B cell (primary cell): ENCODE results near the gene CDC73.

Experiments
- EZH2 ChIP-seq: IDR thresholded peaks from 2 replicates; pipeline ENCODE4 v1.6.1; 2012; ENCODE audit warnings: borderline replicate concordance, low read depth, mild to moderate bottlenecking, moderate library complexity, low read length; ENCODE audit not compliant: insufficient read depth, poor library complexity, severe bottlenecking
- TF ChIP-seq, protein P1 (sequence below): fragments of 200-600 bp; IDR thresholded peaks from one replicate; pipeline ENCODE4 v1.8.0; 2022; ENCODE audit warnings: antibody characterized with exemption, mild to moderate bottlenecking

DNA sequence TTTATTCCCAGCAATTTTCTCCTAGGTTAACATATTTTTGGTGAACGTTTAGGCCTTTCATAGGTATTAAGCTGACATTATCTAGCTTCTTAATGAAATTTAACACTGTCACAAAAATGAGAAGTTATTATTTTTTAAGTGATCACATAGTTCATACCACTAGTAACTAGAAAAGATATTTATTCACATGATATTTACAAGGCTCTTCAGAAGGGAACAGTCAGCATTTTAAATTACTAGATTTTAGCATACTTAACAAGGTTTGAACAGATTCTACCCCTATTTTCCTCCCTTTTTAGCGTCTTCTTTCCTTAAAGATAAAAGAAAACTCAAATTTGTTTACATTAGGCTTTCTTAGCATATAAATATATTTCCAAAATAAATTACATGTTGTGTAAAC lies 130.1 kb downstream of the CDC73 start:
- TF ChIP-seq, protein P1, sequence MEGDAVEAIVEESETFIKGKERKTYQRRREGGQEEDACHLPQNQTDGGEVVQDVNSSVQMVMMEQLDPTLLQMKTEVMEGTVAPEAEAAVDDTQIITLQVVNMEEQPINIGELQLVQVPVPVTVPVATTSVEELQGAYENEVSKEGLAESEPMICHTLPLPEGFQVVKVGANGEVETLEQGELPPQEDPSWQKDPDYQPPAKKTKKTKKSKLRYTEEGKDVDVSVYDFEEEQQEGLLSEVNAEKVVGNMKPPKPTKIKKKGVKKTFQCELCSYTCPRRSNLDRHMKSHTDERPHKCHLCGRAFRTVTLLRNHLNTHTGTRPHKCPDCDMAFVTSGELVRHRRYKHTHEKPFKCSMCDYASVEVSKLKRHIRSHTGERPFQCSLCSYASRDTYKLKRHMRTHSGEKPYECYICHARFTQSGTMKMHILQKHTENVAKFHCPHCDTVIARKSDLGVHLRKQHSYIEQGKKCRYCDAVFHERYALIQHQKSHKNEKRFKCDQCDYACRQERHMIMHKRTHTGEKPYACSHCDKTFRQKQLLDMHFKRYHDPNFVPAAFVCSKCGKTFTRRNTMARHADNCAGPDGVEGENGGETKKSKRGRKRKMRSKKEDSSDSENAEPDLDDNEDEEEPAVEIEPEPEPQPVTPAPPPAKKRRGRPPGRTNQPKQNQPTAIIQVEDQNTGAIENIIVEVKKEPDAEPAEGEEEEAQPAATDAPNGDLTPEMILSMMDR, result no peak
- TF ChIP-seq EZH2, result no peak
